LNCaP clone FGC (cell line): ENCODE measurements around the gene MACROD2.

Source experiments
- DNase-seq: peaks from one replicate; pipeline ENCODE4 v3.0.0-alpha.2; 2011; ENCODE audit warnings: low read depth
- H3K4me3 ChIP-seq: 2 replicates; pipeline ENCODE4 v1.5.1; 2011; ENCODE audit warnings: mild to moderate bottlenecking, low read depth, low read length, control low read depth
- TF ChIP-seq, protein P1 (sequence below): IDR thresholded peaks from 2 replicates; pipeline ENCODE4 v1.5.1; 2012; ENCODE audit warnings: mild to moderate bottlenecking; ENCODE audit not compliant: control insufficient read depth, insufficient read depth; ENCODE audit errors: extremely low read depth

Gene MACROD2

DNA sequence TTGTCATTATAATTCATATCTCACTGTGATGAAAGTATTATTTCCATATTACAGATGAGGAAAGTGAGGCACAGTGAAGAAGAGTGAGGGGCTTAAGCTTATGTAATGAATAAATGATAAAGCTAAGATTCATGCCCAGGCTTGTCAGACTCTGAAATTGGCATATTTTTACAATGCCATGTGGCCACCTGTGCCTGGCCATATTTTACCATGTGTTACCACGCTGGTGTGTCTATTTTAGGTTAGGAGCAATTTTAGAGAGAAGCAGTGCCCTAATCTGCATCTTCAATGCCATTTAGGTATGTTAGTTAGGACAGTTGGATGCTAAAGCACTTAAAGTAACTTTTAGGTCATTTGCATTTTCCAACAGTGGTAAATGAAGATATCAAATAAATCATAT, 530.1 kb downstream of the MACROD2 start:
- no peak overlapping the region for H3K4me3 ChIP-seq
- TF ChIP-seq, protein P1, sequence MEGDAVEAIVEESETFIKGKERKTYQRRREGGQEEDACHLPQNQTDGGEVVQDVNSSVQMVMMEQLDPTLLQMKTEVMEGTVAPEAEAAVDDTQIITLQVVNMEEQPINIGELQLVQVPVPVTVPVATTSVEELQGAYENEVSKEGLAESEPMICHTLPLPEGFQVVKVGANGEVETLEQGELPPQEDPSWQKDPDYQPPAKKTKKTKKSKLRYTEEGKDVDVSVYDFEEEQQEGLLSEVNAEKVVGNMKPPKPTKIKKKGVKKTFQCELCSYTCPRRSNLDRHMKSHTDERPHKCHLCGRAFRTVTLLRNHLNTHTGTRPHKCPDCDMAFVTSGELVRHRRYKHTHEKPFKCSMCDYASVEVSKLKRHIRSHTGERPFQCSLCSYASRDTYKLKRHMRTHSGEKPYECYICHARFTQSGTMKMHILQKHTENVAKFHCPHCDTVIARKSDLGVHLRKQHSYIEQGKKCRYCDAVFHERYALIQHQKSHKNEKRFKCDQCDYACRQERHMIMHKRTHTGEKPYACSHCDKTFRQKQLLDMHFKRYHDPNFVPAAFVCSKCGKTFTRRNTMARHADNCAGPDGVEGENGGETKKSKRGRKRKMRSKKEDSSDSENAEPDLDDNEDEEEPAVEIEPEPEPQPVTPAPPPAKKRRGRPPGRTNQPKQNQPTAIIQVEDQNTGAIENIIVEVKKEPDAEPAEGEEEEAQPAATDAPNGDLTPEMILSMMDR: no peak
- DNase-seq: no peak

- TF ChIP-seq, protein P1: no peak
- no peak for DNase-seq
- H3K4me3 ChIP-seq: no peak overlapping the region
These were observed 531.6 kb downstream of the MACROD2 start for GRCh38 chr20:14526891-14527290.

GRCh38 chr20:14531786-14532185, 536.5 kb downstream of the MACROD2 start:
- H3K4me3 ChIP-seq: no peak overlapping the region
- TF ChIP-seq, protein P1: no peak
- DNase-seq: no peak

DNA sequence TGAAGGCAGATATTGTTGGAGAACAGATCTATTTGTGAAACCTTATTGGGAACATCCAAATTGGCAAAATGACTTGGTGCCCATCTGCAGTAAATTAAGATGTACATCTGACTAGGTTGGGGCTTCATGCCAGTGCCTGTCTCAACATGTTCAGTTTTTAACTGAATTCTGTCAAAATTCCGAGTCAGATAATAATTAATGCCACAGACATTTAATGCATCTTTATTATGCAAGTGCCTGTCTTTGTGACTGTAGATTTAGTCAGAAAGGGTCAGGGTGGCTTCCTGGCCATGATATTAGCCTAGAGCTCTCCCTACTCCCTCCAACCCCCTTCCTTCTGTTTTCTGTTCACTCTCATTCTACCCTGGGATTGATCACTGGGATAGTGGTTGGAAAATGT, 541.4 kb downstream of the MACROD2 start:
- TF ChIP-seq, protein P1: no peak
- no peak overlapping the region for H3K4me3 ChIP-seq
- no peak for DNase-seq

DNA sequence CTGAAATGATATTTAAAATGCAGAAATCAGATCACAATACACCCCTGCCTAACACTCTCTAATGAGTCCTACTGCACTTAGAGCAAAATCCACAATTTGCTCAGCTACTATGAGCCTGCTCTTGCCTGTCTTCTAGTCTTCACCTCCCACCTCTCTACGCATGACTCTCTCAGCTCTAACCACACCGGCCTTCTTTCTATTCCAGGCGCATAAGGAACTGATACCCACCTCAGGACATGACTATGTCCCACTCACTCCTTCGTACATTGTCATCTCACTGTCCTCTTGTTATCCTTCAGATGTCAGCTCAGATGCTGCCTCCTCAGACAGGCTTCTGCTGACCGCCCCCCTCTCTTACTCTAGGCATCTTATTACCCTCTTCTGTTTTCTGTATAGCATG, 543.1 kb downstream of the MACROD2 start:
- H3K4me3 ChIP-seq: no peak overlapping the region
- TF ChIP-seq, protein P1: no peak
- DNase-seq: no peak

DNA sequence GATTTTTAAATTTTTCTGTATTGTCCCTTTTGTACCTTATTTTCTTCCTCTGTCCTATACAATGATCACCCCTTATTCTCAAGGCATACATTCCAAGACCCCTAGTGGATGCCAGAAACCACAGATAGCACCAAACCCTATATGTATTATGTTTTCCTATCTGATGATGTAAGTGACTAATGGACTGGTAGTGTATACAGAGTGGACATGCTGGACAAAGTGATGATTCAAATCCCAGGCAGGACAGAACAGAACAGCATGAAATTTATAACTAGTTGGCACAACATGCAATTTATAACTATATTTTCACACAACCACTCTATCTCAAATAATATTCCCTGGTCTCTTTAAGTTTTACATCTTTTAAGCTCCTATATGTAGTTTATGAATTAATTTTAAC, 547.7 kb downstream of the MACROD2 start:
- DNase-seq: no peak
- no peak overlapping the region for H3K4me3 ChIP-seq
- TF ChIP-seq, protein P1: no peak

- no peak overlapping the region for H3K4me3 ChIP-seq
- TF ChIP-seq, protein P1: no peak
- no peak for DNase-seq
These were observed 549.4 kb downstream of the MACROD2 start for GRCh38 chr20:14544688-14545087.
